ENCODE results near the gene NDST3.

GRCh38 chr4:117987464-117987863, 46.8 kb upstream of the NDST3 start:
- TF ChIP-seq, protein P1, sequence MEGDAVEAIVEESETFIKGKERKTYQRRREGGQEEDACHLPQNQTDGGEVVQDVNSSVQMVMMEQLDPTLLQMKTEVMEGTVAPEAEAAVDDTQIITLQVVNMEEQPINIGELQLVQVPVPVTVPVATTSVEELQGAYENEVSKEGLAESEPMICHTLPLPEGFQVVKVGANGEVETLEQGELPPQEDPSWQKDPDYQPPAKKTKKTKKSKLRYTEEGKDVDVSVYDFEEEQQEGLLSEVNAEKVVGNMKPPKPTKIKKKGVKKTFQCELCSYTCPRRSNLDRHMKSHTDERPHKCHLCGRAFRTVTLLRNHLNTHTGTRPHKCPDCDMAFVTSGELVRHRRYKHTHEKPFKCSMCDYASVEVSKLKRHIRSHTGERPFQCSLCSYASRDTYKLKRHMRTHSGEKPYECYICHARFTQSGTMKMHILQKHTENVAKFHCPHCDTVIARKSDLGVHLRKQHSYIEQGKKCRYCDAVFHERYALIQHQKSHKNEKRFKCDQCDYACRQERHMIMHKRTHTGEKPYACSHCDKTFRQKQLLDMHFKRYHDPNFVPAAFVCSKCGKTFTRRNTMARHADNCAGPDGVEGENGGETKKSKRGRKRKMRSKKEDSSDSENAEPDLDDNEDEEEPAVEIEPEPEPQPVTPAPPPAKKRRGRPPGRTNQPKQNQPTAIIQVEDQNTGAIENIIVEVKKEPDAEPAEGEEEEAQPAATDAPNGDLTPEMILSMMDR (IDR thresholded peaks at IDR 0.05; ENCODE audit: insufficient read depth, low read length, poor library complexity, severe bottlenecking) = no peak
- no peak for TF ChIP-seq EZH2phosphoT487 (conservative IDR thresholded peaks at IDR 0.05; ENCODE audit: low read length)

Data from SU-DHL-6 (cell line).